Testis (tissue), 2 donors: Measurements from ENCODE around the gene ULK4.

Source experiments
- POLR2A ChIP-seq: fragments of 450-650 bp; IDR thresholded peaks from one replicate; pipeline ENCODE4 v1.6.1; 2017; ENCODE audit warnings: antibody characterized with exemption, mild to moderate bottlenecking, moderate library complexity
- TF ChIP-seq, protein P1 (sequence below), 3 experiments: fragments of 450-650 bp in 2 of 3; fragments of 200-600 bp in 1 of 3; sonication (generic) in 1 of 3; IDR thresholded peaks; one replicate each; pipeline ENCODE4 v1.5.1; 2016 to 2019; ENCODE audit warnings: antibody characterized with exemption in 3 of 3, mild to moderate bottlenecking in 2 of 3, moderate library complexity in 1 of 3

DNA sequence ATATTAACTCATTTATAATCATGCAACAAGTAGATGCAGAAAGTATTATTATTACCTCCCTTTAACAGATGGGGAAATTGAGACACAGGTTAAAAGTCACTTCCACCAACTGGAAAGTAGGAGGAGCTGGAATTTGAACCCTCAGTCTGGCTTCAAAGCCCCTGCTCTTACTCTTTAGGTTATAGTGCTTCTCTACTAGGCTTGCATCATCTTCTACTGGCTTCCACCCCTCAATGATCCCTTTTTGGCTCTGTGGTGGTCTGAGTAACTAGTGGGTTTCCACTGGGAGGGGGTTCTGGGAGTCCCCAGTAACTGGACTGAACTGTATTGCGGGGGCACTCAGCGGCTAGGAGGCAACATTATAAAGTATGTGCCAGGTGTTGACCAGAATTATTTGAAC lies 671.6 kb downstream of the ULK4 start:
- TF ChIP-seq POLR2A: no peak
- TF ChIP-seq, protein P1, sequence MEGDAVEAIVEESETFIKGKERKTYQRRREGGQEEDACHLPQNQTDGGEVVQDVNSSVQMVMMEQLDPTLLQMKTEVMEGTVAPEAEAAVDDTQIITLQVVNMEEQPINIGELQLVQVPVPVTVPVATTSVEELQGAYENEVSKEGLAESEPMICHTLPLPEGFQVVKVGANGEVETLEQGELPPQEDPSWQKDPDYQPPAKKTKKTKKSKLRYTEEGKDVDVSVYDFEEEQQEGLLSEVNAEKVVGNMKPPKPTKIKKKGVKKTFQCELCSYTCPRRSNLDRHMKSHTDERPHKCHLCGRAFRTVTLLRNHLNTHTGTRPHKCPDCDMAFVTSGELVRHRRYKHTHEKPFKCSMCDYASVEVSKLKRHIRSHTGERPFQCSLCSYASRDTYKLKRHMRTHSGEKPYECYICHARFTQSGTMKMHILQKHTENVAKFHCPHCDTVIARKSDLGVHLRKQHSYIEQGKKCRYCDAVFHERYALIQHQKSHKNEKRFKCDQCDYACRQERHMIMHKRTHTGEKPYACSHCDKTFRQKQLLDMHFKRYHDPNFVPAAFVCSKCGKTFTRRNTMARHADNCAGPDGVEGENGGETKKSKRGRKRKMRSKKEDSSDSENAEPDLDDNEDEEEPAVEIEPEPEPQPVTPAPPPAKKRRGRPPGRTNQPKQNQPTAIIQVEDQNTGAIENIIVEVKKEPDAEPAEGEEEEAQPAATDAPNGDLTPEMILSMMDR (IDR thresholded peaks at IDR 0.05): no peak
